ENCODE data around the gene LDB2.

LDB2 gene

GRCh38 chr4:16721613-16722291 lies 176.7 kb downstream of the LDB2 start:
- WGBS, 2 experiments (ENCODE audit: insufficient coverage in 2 of 2) = 100% methylated on average over 2 of the region's 4 CpGs; no CpG with 5 or more reads in 1 of the 2 experiments
- no peak overlapping the region for H3K4me3 ChIP-seq (ENCODE audit: extremely low read depth, insufficient read depth, low read length, poor library complexity, severe bottlenecking)
- H3K4me1 ChIP-seq (ENCODE audit: control insufficient read depth, insufficient read depth, low read length, poor library complexity, severe bottlenecking) = peaks cover 5% of the 10 kb centered on the region
- H3K36me3 ChIP-seq (ENCODE audit: control insufficient read depth, insufficient read depth, low read length) = peaks cover 5% of the 10 kb centered on the region
- H3K27ac ChIP-seq (ENCODE audit: low read depth, low read length, severe bottlenecking) = no peak overlapping the region
- H3K9me3 ChIP-seq (ENCODE audit: control insufficient read depth, low read length) = no peaks in the 10 kb centered on the region

GRCh38 chr4:16720761-16721160 lies 177.7 kb downstream of the LDB2 start:
- Histone ChIP-seq H3K27ac (ENCODE audit: low read depth, low read length, severe bottlenecking) (no peak overlapping the region), H3K9me3 (ENCODE audit: control insufficient read depth, low read length) (no peaks in the 10 kb centered on the region), H3K36me3 (ENCODE audit: control insufficient read depth, insufficient read depth, low read length) (peaks cover 7% of the 10 kb centered on the region), H3K4me3 (ENCODE audit: extremely low read depth, insufficient read depth, low read length, poor library complexity, severe bottlenecking) (no peak overlapping the region), H3K4me1 (ENCODE audit: control insufficient read depth, insufficient read depth, low read length, poor library complexity, severe bottlenecking) (peaks cover 5% of the 10 kb centered on the region)
- no CpG with 5 or more reads among the region's 2 CpGs for WGBS, 2 experiments (ENCODE audit: insufficient coverage in 2 of 2)

GRCh38 chr4:16717266-16717970 lies 181.0 kb downstream of the LDB2 start:
- H3K27ac ChIP-seq (ENCODE audit: low read depth, low read length, severe bottlenecking) = no peak overlapping the region
- WGBS, 2 experiments (ENCODE audit: insufficient coverage in 2 of 2) = 80% methylated on average over 1 of the region's 6 CpGs; no CpG with 5 or more reads in 1 of the 2 experiments
- H3K9me3 ChIP-seq (ENCODE audit: control insufficient read depth, low read length) = no peaks in the 10 kb centered on the region
- H3K4me3 ChIP-seq (ENCODE audit: extremely low read depth, insufficient read depth, low read length, poor library complexity, severe bottlenecking) = no peak overlapping the region
- H3K4me1 ChIP-seq (ENCODE audit: control insufficient read depth, insufficient read depth, low read length, poor library complexity, severe bottlenecking) = peaks cover 5% of the 10 kb centered on the region
- H3K36me3 ChIP-seq (ENCODE audit: control insufficient read depth, insufficient read depth, low read length) = peaks cover 7% of the 10 kb centered on the region

GRCh38 chr4:16715482-16715881 lies 183.0 kb downstream of the LDB2 start:
- Histone ChIP-seq H3K4me3 (ENCODE audit: extremely low read depth, insufficient read depth, low read length, poor library complexity, severe bottlenecking) (no peak overlapping the region), H3K27ac (ENCODE audit: low read depth, low read length, severe bottlenecking) (no peak overlapping the region), H3K4me1 (ENCODE audit: control insufficient read depth, insufficient read depth, low read length, poor library complexity, severe bottlenecking) (no peaks in the 10 kb centered on the region), H3K9me3 (ENCODE audit: control insufficient read depth, low read length) (no peaks in the 10 kb centered on the region), H3K36me3 (ENCODE audit: control insufficient read depth, insufficient read depth, low read length) (peaks cover 7% of the 10 kb centered on the region)
- WGBS, 2 experiments (ENCODE audit: insufficient coverage in 2 of 2) = 100% methylated on average over 1 of the region's 2 CpGs; no CpG with 5 or more reads in 1 of the 2 experiments

- Histone ChIP-seq H3K9me3 (ENCODE audit: control insufficient read depth, low read length) (no peaks in the 10 kb centered on the region), H3K27ac (ENCODE audit: low read depth, low read length, severe bottlenecking) (no peak overlapping the region), H3K4me1 (ENCODE audit: control insufficient read depth, insufficient read depth, low read length, poor library complexity, severe bottlenecking) (no peaks in the 10 kb centered on the region), H3K36me3 (ENCODE audit: control insufficient read depth, insufficient read depth, low read length) (peaks cover 7% of the 10 kb centered on the region), H3K4me3 (ENCODE audit: extremely low read depth, insufficient read depth, low read length, poor library complexity, severe bottlenecking) (no peak overlapping the region)
- WGBS, 2 experiments (ENCODE audit: insufficient coverage in 2 of 2) = 100% methylated on average over 1 of the region's 1 CpG
These were observed 184.3 kb downstream of the LDB2 start for GRCh38 chr4:16714191-16714590.

GRCh38 chr4:16713696-16714095 lies 184.7 kb downstream of the LDB2 start:
- H3K36me3 ChIP-seq (ENCODE audit: control insufficient read depth, insufficient read depth, low read length) = peaks cover 7% of the 10 kb centered on the region
- WGBS, 2 experiments (ENCODE audit: insufficient coverage in 2 of 2) = 96 to 100% methylated on average over 1 to 3 of the region's 3 CpGs
- no peaks in the 10 kb centered on the region for H3K9me3 ChIP-seq (ENCODE audit: control insufficient read depth, low read length)
- H3K27ac ChIP-seq (ENCODE audit: low read depth, low read length, severe bottlenecking) = no peak overlapping the region
- H3K4me1 ChIP-seq (ENCODE audit: control insufficient read depth, insufficient read depth, low read length, poor library complexity, severe bottlenecking) = no peaks in the 10 kb centered on the region
- H3K4me3 ChIP-seq (ENCODE audit: extremely low read depth, insufficient read depth, low read length, poor library complexity, severe bottlenecking) = no peak overlapping the region

- Histone ChIP-seq H3K36me3 (ENCODE audit: control insufficient read depth, insufficient read depth, low read length) (peaks cover 7% of the 10 kb centered on the region), H3K4me1 (ENCODE audit: control insufficient read depth, insufficient read depth, low read length, poor library complexity, severe bottlenecking) (no peaks in the 10 kb centered on the region), H3K4me3 (ENCODE audit: extremely low read depth, insufficient read depth, low read length, poor library complexity, severe bottlenecking) (no peak overlapping the region), H3K27ac (ENCODE audit: low read depth, low read length, severe bottlenecking) (no peak overlapping the region), H3K9me3 (ENCODE audit: control insufficient read depth, low read length) (no peaks in the 10 kb centered on the region)
These were observed 185.2 kb downstream of the LDB2 start for GRCh38 chr4:16713271-16713670.

GRCh38 chr4:16710198-16710597 lies 188.2 kb downstream of the LDB2 start:
- Histone ChIP-seq H3K9me3 (ENCODE audit: control insufficient read depth, low read length) (no peaks in the 10 kb centered on the region), H3K27ac (ENCODE audit: low read depth, low read length, severe bottlenecking) (no peak overlapping the region), H3K4me1 (ENCODE audit: control insufficient read depth, insufficient read depth, low read length, poor library complexity, severe bottlenecking) (no peaks in the 10 kb centered on the region), H3K36me3 (ENCODE audit: control insufficient read depth, insufficient read depth, low read length) (no peaks in the 10 kb centered on the region), H3K4me3 (ENCODE audit: extremely low read depth, insufficient read depth, low read length, poor library complexity, severe bottlenecking) (no peak overlapping the region)
- 88 to 94% methylated on average over 2 of the region's 3 CpGs for WGBS, 2 experiments (ENCODE audit: insufficient coverage in 2 of 2)

GRCh38 chr4:16707874-16708273 lies 190.6 kb downstream of the LDB2 start:
- Histone ChIP-seq H3K4me1 (ENCODE audit: control insufficient read depth, insufficient read depth, low read length, poor library complexity, severe bottlenecking) (no peaks in the 10 kb centered on the region), H3K9me3 (ENCODE audit: control insufficient read depth, low read length) (no peaks in the 10 kb centered on the region), H3K4me3 (ENCODE audit: extremely low read depth, insufficient read depth, low read length, poor library complexity, severe bottlenecking) (no peak overlapping the region), H3K27ac (ENCODE audit: low read depth, low read length, severe bottlenecking) (no peak overlapping the region), H3K36me3 (ENCODE audit: control insufficient read depth, insufficient read depth, low read length) (peaks cover 7% of the 10 kb centered on the region)
- WGBS, 2 experiments (ENCODE audit: insufficient coverage in 2 of 2) = 94 to 100% methylated on average over 3 to 4 of the region's 4 CpGs

- Histone ChIP-seq H3K4me1 (ENCODE audit: control insufficient read depth, insufficient read depth, low read length, poor library complexity, severe bottlenecking) (no peaks in the 10 kb centered on the region), H3K4me3 (ENCODE audit: extremely low read depth, insufficient read depth, low read length, poor library complexity, severe bottlenecking) (no peak overlapping the region), H3K36me3 (ENCODE audit: control insufficient read depth, insufficient read depth, low read length) (peaks cover 18% of the 10 kb centered on the region), H3K27ac (ENCODE audit: low read depth, low read length, severe bottlenecking) (no peak overlapping the region), H3K9me3 (ENCODE audit: control insufficient read depth, low read length) (no peaks in the 10 kb centered on the region)
- 89 to 98% methylated on average over 5 of the region's 6 CpGs for WGBS, 2 experiments (ENCODE audit: insufficient coverage in 2 of 2)
These were observed 192.2 kb downstream of the LDB2 start for GRCh38 chr4:16706251-16706650.

GRCh38 chr4:16705341-16705740 lies 193.1 kb downstream of the LDB2 start:
- no peak overlapping the region for H3K4me3 ChIP-seq (ENCODE audit: extremely low read depth, insufficient read depth, low read length, poor library complexity, severe bottlenecking)
- no peaks in the 10 kb centered on the region for H3K4me1 ChIP-seq (ENCODE audit: control insufficient read depth, insufficient read depth, low read length, poor library complexity, severe bottlenecking)
- H3K36me3 ChIP-seq (ENCODE audit: control insufficient read depth, insufficient read depth, low read length) = peaks cover 18% of the 10 kb centered on the region
- H3K27ac ChIP-seq (ENCODE audit: low read depth, low read length, severe bottlenecking) = no peak overlapping the region
- H3K9me3 ChIP-seq (ENCODE audit: control insufficient read depth, low read length) = no peaks in the 10 kb centered on the region
- WGBS, 2 experiments (ENCODE audit: insufficient coverage in 2 of 2) = 90% methylated on average over 1 of the region's 3 CpGs; no CpG with 5 or more reads in 1 of the 2 experiments
